ENCODE measurements around the gene NECAB2. TPM values are rescaled to one million over a fixed set of nuclear protein-coding genes. Genes with fewer than 3 reads are reported as not detected.

NECAB2 gene
- total and polyA plus RNA-seq, 2 of the 8 experiments (the other 6 are each of a cell fraction or from before 2014, with no cell fraction given) = 3.6 to 4.2 TPM

GRCh38 chr16:84050316-84050715, 82.3 kb downstream of the NECAB2 start:
- Histone ChIP-seq H2BK15ac (ENCODE audit: low read length) (no peak overlapping the region), H2BK120ac (replicated peaks; ENCODE audit: low read depth, low read length) (no peak overlapping the region), H3K14ac (ENCODE audit: insufficient read length) (no peak overlapping the region), H2BK12ac (ENCODE audit: low read depth, low read length) (no peak overlapping the region), H3K4me2 (ENCODE audit: insufficient read depth in 1 of 2, low read depth in 2 of 2, low read length in 2 of 2) (no peak overlapping the region), H3K9ac (replicated peaks in 1 of 4; ENCODE audit: extremely low read depth in 1 of 4, low read depth in 3 of 4, low read length in 3 of 4) (no peak overlapping the region), H3K4me3 (ENCODE audit: extremely low read depth in 1 of 4, insufficient read depth in 2 of 4, low read depth in 3 of 4, low read length in 4 of 4) (no peak overlapping the region), H3K56ac (replicated peaks; ENCODE audit: insufficient read length, low read depth, low read length) (no peak overlapping the region), H2AFZ (ENCODE audit: low read length) (no peak overlapping the region), H3K4ac (replicated peaks; ENCODE audit: insufficient read length, low read depth, low read length) (no peak overlapping the region), H3K79me1 (ENCODE audit: low read depth, low read length) (peaks cover 2% of the 10 kb centered on the region; the same call in 1 of the 2 replicates), H4K91ac (replicated peaks; ENCODE audit: insufficient read length, low read length) (no peak overlapping the region), H3K23me2 (ENCODE audit: low read depth, low read length) (no peaks in the 10 kb centered on the region), H2BK5ac (ENCODE audit: low read depth, low read length) (no peak overlapping the region; the same call in 1 of the 2 replicates), H3K27ac (ENCODE audit: low read depth, low read length) (no peak overlapping the region), H3K36me3 (ENCODE audit: control insufficient read depth in 2 of 4, insufficient read depth in 4 of 4, low read length in 3 of 4) (peaks cover 0 to 17% (median 6%) of the 10 kb centered on the region in 4 experiments; a peak in 4 of 8 replicates), H3K79me2 (ENCODE audit: control insufficient read depth in 1 of 2, insufficient read depth in 2 of 2, low read length in 2 of 2) (no peaks in the 10 kb centered on the region), H4K5ac (ENCODE audit: insufficient read length, low read depth, low read length) (no peak overlapping the region), H3K4me1 (replicated peaks in 1 of 4; ENCODE audit: control insufficient read depth in 3 of 4, insufficient read depth in 4 of 4, low read length in 3 of 4) (no peaks in the 10 kb centered on the region), H2BK20ac (ENCODE audit: low read length) (no peak overlapping the region), H3K9me3 (ENCODE audit: insufficient read depth in 2 of 2, low read depth in 1 of 2, low read length in 1 of 2) (no peaks in the 10 kb centered on the region), H4K20me1 (replicated peaks in 1 of 2; ENCODE audit: control insufficient read depth in 1 of 2, insufficient read depth in 2 of 2, low read length in 2 of 2) (peaks cover 0 to 3% of the 10 kb centered on the region in 2 experiments), H3K23ac (ENCODE audit: insufficient read length) (no peak overlapping the region), H2AK5ac (ENCODE audit: low read depth, low read length) (no peak overlapping the region), H4K8ac (ENCODE audit: extremely low read depth, insufficient read depth, low read length) (peak overlapping the region; percentile 73; the same call in 1 of the 2 replicates), H3K18ac (ENCODE audit: extremely low read depth, low read length) (no peak overlapping the region), H3K27me3 (replicated peaks in 1 of 4; ENCODE audit: control insufficient read depth in 3 of 4, extremely low read depth in 1 of 4, insufficient read depth in 3 of 4, low read length in 3 of 4) (no peaks in the 10 kb centered on the region)
- FAIRE-seq (no peak), DNase-seq (ENCODE audit: low read depth in 1 of 2, low spot score in 2 of 2) (no peak)
- CTCF ChIA-PET (ENCODE audit: partially characterized antibody) = interaction anchor here (0.7 to 21.4 kb wide), 4 partner anchors 11 to 306 kb away, joined by 3 to 366 read pairs (median 44); partner anchors contain the start of gene OSGIN1
- TF ChIP-seq RXRA (IDR thresholded peaks at IDR 0.05; ENCODE audit: insufficient read depth, low read depth, low read length) (no peak), KDM1A (IDR thresholded peaks at IDR 0.05; ENCODE audit: borderline replicate concordance, low read length) (no peak), TAF7 (optimal IDR thresholded peaks at IDR 0.05; ENCODE audit: borderline replicate concordance, low read depth, low read length) (no peak), PHF8 (conservative IDR thresholded peaks at IDR 0.05; ENCODE audit: low read depth, low read length) (no peak), RFX5 (IDR thresholded peaks at IDR 0.05; ENCODE audit: borderline replicate concordance, low read depth, low read length) (no peak), RAD21 (IDR thresholded peaks at IDR 0.05 in 1 of 2, conservative IDR thresholded peaks at IDR 0.05 in 1 of 2; ENCODE audit: low read depth in 2 of 2, low read length in 2 of 2) (no peak), CHD2 (IDR thresholded peaks at IDR 0.05; ENCODE audit: low read length) (no peak), CHD1 (IDR thresholded peaks at IDR 0.05; ENCODE audit: low read depth, low read length) (no peak), RNF2 (IDR thresholded peaks at IDR 0.05; ENCODE audit: borderline replicate concordance, low read depth, low read length, missing control alignments, poor library complexity, severe bottlenecking) (no peak), CTBP2 (IDR thresholded peaks at IDR 0.05; ENCODE audit: borderline replicate concordance, insufficient read depth, insufficient read length, low read length) (no peak), CBX5 (IDR thresholded peaks at IDR 0.05; ENCODE audit: low read depth, low read length) (no peak)
- POLR2A ChIA-PET (ENCODE audit: partially characterized antibody) = no interaction called here
- WGBS, 2 experiments (ENCODE audit: extremely low coverage in 1 of 2, insufficient coverage in 1 of 2, insufficient read length in 1 of 2, insufficient replicate concordance in 2 of 2, low coverage in 1 of 2, low lambda C conversion rate in 2 of 2, missing lambda C conversion rate in 1 of 2) = 86% methylated on average over 8 of the region's 9 CpGs; no CpG with 5 or more reads in 1 of the 2 experiments
